Measurements from ENCODE around the gene ZNF23.

ZNF23 gene

DNA sequence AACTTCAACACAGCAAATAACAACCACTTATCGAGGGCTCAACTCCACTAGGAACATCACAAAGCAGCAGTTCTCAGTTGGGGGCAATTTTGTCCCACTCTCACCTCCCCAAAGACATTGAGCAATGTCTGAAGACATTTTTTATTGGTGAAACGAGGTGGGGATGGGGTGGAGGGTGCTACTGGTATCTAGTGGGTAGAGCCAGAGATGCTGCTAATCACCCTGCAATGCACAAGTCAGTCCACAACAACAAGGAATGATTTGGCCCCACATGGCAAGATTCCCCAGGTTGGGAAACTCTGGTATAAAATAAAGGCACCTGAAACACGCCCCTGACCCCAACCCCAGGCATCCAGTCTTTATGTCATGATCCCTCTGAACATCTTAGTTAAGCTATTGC, 53.5 kb downstream of the ZNF23 start:
- DNase-seq (ENCODE audit: extremely low read depth, low read depth) = no peak
- TF ChIP-seq, protein P1, sequence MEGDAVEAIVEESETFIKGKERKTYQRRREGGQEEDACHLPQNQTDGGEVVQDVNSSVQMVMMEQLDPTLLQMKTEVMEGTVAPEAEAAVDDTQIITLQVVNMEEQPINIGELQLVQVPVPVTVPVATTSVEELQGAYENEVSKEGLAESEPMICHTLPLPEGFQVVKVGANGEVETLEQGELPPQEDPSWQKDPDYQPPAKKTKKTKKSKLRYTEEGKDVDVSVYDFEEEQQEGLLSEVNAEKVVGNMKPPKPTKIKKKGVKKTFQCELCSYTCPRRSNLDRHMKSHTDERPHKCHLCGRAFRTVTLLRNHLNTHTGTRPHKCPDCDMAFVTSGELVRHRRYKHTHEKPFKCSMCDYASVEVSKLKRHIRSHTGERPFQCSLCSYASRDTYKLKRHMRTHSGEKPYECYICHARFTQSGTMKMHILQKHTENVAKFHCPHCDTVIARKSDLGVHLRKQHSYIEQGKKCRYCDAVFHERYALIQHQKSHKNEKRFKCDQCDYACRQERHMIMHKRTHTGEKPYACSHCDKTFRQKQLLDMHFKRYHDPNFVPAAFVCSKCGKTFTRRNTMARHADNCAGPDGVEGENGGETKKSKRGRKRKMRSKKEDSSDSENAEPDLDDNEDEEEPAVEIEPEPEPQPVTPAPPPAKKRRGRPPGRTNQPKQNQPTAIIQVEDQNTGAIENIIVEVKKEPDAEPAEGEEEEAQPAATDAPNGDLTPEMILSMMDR (IDR thresholded peaks at IDR 0.05; ENCODE audit: low read depth, low read length) = no peak

DNA sequence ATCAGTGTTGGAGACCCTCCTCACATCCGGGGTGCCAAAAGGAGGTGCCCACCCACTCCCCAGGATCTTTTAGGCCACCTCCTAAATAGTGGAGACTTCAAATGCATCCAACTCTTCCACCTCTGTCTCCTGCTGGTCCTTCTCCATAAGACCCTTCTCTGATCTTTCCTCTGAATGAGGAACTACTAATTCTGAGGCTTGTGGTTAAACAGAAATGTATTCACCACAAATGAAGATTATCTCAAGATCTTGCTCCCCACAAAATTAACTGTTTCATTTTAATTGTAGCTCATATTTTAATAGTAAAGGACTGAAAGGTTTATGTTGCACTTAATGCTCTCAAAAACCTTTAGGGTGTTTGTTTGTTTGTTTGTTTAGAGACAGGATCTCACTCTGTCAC, 54.3 kb downstream of the ZNF23 start:
- TF ChIP-seq, protein P1 (IDR thresholded peaks at IDR 0.05; ENCODE audit: low read depth, low read length) = no peak
- DNase-seq (ENCODE audit: extremely low read depth, low read depth) = no peak

DNA sequence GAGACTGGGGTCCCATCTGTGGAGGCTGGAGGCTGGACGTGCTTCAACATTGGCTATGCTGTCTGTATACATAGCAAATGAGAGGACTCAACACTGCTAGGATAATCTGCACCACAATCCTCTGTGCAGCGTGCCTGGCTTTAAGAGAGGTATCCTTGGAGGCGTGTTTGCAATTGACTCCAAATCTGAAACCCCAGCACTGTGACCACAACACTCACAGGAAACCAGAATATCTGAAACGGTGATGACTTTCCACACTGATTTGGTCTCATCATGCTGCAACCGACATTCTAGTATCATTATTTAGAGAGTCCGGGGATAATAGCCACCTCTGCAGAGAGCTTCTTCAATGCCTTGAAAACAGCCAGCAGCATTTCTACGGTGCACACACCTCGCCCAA, 55.3 kb downstream of the ZNF23 start:
- no peak for DNase-seq (ENCODE audit: extremely low read depth, low read depth)
- TF ChIP-seq, protein P1 (IDR thresholded peaks at IDR 0.05; ENCODE audit: low read depth, low read length) = no peak

DNA sequence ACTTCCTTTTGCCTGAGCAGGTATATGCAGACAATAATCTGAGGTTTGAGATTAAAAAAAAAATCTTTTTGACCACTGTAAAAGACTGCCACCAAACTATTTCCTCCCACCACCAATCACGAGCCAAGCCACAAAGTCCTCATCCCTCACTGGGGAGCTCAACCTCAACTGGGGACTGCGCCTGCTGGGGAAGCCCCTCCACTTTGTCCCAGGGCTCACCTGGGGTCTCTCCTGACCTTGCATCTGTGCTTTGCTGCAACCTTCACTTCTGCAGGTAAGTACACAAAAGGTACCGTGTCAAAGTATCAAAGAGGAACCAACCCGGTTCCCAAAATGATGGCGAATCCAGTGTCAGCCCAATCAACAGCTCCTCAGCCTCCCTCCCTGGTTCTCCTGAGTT, 55.7 kb downstream of the ZNF23 start:
- DNase-seq (ENCODE audit: extremely low read depth, low read depth) = no peak
- TF ChIP-seq, protein P1 (IDR thresholded peaks at IDR 0.05; ENCODE audit: low read depth, low read length) = no peak

DNA sequence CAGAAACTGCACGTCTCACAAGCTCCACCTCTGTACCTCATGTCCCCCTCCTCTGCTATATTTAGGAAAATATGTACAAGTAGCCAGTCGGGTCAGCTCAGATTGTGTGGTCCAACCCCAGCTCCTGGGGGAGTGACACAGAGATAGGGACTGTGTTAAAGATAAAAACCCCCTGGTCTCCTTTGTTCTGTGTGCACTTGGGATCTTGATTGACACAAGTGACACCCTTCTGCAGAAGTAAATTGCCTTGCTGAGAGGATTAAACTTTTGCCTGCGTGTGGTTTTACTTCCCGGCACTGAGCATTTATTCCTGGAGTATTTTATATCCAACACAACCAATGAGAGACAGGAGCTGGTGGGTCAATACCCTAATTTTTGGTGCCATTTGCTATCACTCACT, 57.7 kb downstream of the ZNF23 start:
- DNase-seq (ENCODE audit: extremely low read depth, low read depth) = no peak
- TF ChIP-seq, protein P1 (IDR thresholded peaks at IDR 0.05; ENCODE audit: low read depth, low read length) = no peak

DNA sequence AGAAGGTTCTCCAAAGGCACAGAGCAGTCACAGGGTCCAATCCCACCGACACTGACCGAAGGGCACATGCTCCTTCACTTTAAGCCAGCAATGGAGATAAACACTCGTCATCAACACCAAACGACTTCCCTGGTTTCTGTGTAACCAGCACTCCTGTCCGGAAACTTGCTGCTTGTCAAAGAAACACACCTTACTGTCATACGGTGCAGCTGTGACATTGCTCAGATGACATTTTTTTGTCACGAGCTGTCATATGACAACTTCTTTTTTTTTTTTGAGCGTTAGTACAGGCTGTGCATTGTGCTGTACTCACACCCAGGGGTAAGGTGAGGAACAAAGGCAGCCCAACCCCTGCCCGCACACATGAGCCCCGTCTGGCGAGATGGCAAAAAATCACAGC, 59.4 kb downstream of the ZNF23 start:
- TF ChIP-seq, protein P1 (IDR thresholded peaks at IDR 0.05; ENCODE audit: low read depth, low read length) = no peak
- no peak for DNase-seq (ENCODE audit: extremely low read depth, low read depth)

DNA sequence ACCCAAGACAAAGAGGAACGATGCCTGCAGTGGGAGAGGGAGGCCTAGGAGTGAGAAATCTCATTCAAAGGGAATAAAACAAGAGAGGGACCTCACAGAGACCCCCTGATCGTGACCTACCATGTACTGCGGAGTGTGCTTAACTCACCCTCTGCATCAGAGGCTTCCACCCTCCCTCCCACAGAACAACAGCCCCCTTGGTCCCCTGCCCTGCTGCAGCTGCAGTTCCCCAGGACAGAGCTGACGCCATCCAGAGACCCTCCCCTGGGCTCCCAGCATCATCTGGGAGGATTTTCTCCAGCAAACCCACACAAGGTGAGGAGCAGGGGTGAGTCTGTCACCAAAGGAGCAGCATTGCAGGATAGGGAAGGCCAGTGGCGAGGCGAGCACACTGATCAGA, 60.0 kb downstream of the ZNF23 start:
- no peak for DNase-seq (ENCODE audit: extremely low read depth, low read depth)
- TF ChIP-seq, protein P1 (IDR thresholded peaks at IDR 0.05; ENCODE audit: low read depth, low read length) = no peak
